Measurements from ENCODE around the gene MX2.

MX2 gene

GRCh38 chr21:41442481-41443186 is 80.8 kb downstream of the MX2 start:
- DNase-seq: no peak
- in situ Hi-C loops (cut with HindIII; ENCODE audit: low pct_ligation_motif_present, low pct_unique_long_range_greater_than_20kb, low sequenced_read_pairs): no loop called here

DNA sequence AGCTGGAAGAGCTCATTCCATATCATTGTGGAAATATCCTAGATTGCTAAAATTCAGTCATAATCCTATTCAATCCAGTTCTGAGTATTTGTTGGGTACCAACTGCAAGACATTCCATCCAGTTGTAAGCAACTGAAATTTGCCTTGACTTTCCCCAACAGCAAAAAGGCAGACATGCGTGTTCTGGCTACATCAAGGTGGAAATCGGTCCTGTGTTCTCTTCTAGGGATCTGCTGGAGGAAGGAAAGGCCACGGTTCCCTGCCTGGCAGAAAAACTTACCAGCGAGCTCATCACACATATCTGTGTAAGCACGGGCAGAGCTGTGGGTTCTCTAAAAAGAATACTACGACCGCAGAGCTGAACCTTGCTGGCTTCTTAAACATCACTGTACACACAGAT is 81.7 kb downstream of the MX2 start:
- in situ Hi-C loops (cut with HindIII; ENCODE audit: low pct_ligation_motif_present, low pct_unique_long_range_greater_than_20kb, low sequenced_read_pairs): no loop called here
- no peak for DNase-seq

DNA sequence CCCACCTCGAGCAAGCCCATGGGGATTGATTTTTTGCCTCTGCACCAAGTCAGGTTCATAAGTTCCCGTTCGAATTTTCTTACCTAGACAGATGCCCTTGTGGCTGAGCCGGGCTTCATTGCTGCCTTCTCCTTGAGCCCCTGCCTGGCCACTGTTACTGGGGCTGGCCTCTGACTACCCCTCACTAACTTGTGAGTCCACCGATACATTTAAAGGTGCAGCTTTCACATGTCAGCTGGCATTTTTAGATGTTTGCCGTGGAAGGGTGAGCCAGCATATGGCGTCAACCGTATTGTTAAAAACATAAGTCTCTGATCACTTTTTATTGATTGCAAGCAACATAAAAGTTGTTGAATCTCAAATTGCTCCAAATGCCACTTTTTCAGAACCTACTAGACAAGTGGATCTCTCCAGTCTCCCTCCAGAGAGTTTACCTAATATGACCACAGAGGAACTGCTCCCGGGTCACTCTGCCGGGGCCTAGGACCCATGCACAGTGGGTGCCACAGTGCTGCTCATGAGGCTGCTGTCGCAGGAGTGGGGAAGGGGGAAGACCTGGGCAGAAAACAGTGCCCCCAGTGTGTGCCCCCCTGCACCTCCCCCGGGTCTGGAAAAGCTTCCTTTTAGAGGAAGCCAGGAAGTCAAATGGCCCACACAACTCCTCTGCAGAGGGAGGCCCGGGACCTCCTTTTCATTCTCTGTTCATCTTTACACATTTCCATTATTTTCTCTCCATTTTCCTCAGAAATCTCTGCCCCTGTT is 83.1 kb downstream of the MX2 start:
- DNase-seq: no peak
- in situ Hi-C loops (cut with HindIII; ENCODE audit: low pct_ligation_motif_present, low pct_unique_long_range_greater_than_20kb, low sequenced_read_pairs): no loop called here

DNA sequence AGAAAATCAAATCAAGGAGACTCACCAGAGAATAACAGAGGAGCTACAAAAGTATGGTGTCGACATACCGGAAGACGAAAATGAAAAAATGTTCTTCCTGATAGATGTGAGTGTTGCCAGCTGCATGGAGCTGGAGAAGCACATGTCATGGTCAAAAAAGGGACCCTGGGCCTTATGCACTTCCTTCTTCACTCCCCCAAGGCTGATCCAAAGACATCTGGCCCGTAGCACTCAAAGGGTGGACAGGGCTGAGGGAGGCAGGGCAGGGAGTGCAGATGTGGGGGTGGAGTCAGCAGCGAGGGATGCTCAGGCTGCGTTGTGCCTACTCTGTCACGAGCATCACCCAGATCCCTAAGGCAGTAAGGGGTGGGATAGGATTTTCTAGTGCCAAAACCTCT is 83.6 kb downstream of the MX2 start:
- no peak for DNase-seq
- in situ Hi-C loops (cut with HindIII; ENCODE audit: low pct_ligation_motif_present, low pct_unique_long_range_greater_than_20kb, low sequenced_read_pairs): no loop called here

DNA sequence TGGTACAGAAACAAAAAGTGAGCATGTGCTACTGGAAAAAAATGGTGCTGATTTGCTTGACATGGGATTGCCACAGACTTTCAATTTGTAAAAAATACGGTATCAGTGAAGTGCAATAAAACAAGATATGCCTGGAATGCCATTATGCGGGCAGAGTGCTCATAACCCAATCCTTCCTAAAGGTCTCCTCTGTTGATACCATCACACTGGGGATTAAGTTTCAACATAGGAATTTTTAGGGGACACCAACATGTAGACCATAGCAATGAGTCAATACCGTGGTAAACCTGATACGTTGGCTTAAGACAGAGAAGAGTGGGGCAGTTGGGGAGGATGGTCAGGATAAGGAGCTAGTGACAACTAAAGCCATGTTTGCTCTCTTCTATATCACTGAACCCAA is 84.8 kb downstream of the MX2 start:
- in situ Hi-C loops (cut with HindIII; ENCODE audit: low pct_ligation_motif_present, low pct_unique_long_range_greater_than_20kb, low sequenced_read_pairs): no loop called here

GRCh38 chr21:41447356-41447755 is 85.5 kb downstream of the MX2 start:
- no peak for DNase-seq
- in situ Hi-C loops (cut with HindIII; ENCODE audit: low pct_ligation_motif_present, low pct_unique_long_range_greater_than_20kb, low sequenced_read_pairs): no loop called here

More for the DNA sequence above, 84.8 kb downstream of the MX2 start:
- DNase-seq: no peak

- in situ Hi-C loops (cut with HindIII; ENCODE audit: low pct_ligation_motif_present, low pct_unique_long_range_greater_than_20kb, low sequenced_read_pairs): no loop called here
- no peak for DNase-seq
Measured at GRCh38 chr21:41449613-41450012, 87.8 kb downstream of the MX2 start.

- in situ Hi-C loops (cut with HindIII; ENCODE audit: low pct_ligation_motif_present, low pct_unique_long_range_greater_than_20kb, low sequenced_read_pairs): no loop called here
- DNase-seq: no peak
Measured at GRCh38 chr21:41451753-41452676, 90.2 kb downstream of the MX2 start.

GRCh38 chr21:41453198-41453597 is 91.4 kb downstream of the MX2 start:
- no peak for DNase-seq
- in situ Hi-C loops (cut with HindIII; ENCODE audit: low pct_ligation_motif_present, low pct_unique_long_range_greater_than_20kb, low sequenced_read_pairs): no loop called here

DNA sequence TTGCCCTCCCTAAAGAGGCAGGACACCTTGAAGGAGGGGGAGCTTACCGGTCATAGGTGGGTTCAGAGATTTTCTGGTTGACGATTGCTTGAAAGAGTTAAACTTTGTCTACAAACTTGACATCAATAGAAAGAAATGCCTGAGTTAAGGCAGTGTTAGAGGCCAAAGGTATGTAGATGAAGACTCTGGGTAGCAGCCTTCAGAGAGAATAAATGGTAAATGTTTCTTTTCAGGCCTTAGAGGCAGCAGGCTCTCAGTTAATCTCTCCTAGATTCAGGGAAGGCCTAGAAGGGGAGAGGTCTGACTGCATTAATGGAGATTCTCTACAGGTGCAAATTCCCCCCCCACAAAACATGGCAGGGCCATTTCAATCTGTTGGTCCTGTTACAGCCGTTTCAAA is 91.9 kb downstream of the MX2 start:
- no peak for DNase-seq
- in situ Hi-C loops (cut with HindIII; ENCODE audit: low pct_ligation_motif_present, low pct_unique_long_range_greater_than_20kb, low sequenced_read_pairs): no loop called here

DNA sequence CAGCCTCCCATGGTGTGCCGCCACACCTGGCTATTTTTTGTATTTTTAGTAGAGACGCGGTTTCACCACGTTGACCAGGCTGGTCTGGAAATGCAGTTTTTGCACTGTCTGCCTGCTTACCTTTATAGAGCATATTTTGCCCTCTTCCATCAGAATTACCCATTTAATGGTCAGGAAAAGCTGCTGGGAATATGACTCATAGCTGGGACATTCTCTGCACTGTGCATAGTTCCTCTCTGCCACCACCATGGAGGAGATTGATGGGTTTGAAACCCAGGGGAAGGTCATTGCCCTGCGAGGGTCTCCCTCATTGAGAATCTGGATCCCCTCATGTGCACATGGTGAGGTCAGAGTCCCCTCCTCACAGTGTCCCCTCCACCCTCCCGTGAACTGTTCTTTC is 96.3 kb downstream of the MX2 start:
- in situ Hi-C loops (cut with HindIII; ENCODE audit: low pct_ligation_motif_present, low pct_unique_long_range_greater_than_20kb, low sequenced_read_pairs): no loop called here
- no peak for DNase-seq

DNA sequence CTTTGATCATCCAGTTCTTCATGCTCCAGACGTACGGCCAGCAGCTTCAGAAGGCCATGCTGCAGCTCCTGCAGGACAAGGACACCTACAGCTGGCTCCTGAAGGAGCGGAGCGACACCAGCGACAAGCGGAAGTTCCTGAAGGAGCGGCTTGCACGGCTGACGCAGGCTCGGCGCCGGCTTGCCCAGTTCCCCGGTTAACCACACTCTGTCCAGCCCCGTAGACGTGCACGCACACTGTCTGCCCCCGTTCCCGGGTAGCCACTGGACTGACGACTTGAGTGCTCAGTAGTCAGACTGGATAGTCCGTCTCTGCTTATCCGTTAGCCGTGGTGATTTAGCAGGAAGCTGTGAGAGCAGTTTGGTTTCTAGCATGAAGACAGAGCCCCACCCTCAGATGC is 96.7 kb downstream of the MX2 start:
- DNase-seq: no peak
- in situ Hi-C loops (cut with HindIII; ENCODE audit: low pct_ligation_motif_present, low pct_unique_long_range_greater_than_20kb, low sequenced_read_pairs): no loop called here

Measured in ACHN (cell line).